ENCODE measurements around the gene FLT4. TPM values are rescaled to one million over a fixed set of nuclear protein-coding genes. Genes with fewer than 3 reads are reported as not detected.

Gene FLT4
- polyA plus RNA-seq, 1 donor (not counting 4 experiments of a cell fraction or from before 2014, with no cell fraction given) = not detected

DNA sequence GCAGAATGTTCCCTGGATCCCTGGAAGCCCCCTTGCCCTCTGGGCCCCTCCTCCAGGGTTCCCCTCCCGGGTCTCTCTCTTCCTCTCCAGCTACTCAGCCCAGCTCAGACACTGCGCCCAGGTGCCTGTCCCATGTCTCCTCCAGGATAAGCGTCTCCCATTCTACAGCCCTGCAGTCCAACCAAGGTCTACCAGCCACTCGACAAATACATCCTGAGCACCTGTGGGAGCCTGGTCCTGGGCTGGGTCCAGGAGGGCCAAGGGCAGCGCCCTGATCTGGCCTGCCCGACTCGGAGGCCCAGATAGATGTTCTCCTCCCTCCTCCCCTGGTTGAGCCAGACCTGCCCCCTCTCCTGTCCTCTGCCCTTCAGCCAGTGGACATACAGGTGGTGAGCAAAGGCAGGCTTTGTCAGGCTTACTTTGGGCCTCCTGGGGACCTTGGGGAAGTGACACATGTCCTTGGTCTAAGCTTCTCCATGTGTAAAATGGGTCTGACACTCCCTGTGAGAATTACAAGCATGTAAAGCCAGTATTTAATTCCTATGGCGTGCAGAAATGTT is 1.4 kb downstream of the FLT4 start:
- no peak overlapping the region for H2AFZ ChIP-seq (ENCODE audit: control insufficient read depth, low read length)
- no peaks in the 10 kb centered on the region for H3K79me2 ChIP-seq (ENCODE audit: control insufficient read depth, insufficient read depth, low read length)
- H3K4me3 ChIP-seq (ENCODE audit: control insufficient read depth in 2 of 3, extremely low read depth in 1 of 3, insufficient read depth in 2 of 3, low read depth in 1 of 3, low read length in 3 of 3) = no peak overlapping the region
- no peak overlapping the region for H3K9ac ChIP-seq (ENCODE audit: control insufficient read depth, extremely low read depth, insufficient read depth, low read length)
- no peak for DNase-seq (ENCODE audit: low read depth, low spot score)
- no peaks in the 10 kb centered on the region for H3K4me1 ChIP-seq (ENCODE audit: control insufficient read depth, extremely low read depth, insufficient read depth, low read length)
- no peaks in the 10 kb centered on the region for H3K9me1 ChIP-seq (ENCODE audit: control insufficient read depth, extremely low read depth, insufficient read depth, low read length)
- no peaks in the 10 kb centered on the region for H4K20me1 ChIP-seq (ENCODE audit: control insufficient read depth, extremely low read depth, insufficient read depth, low read length)
- H3K36me3 ChIP-seq (ENCODE audit: control insufficient read depth in 2 of 2, extremely low read depth in 1 of 2, insufficient read depth in 2 of 2, low read length in 2 of 2) = no peaks in the 10 kb centered on the region
- no peak for FAIRE-seq
- dilution Hi-C loops (cut with MboI; ENCODE audit: extremely low pct_ligation_motif_present, low sequenced_read_pairs) = no loop called here
- no peak for TF ChIP-seq EZH2 (IDR thresholded peaks at IDR 0.05; ENCODE audit: low read length)
- TF ChIP-seq, protein P1, sequence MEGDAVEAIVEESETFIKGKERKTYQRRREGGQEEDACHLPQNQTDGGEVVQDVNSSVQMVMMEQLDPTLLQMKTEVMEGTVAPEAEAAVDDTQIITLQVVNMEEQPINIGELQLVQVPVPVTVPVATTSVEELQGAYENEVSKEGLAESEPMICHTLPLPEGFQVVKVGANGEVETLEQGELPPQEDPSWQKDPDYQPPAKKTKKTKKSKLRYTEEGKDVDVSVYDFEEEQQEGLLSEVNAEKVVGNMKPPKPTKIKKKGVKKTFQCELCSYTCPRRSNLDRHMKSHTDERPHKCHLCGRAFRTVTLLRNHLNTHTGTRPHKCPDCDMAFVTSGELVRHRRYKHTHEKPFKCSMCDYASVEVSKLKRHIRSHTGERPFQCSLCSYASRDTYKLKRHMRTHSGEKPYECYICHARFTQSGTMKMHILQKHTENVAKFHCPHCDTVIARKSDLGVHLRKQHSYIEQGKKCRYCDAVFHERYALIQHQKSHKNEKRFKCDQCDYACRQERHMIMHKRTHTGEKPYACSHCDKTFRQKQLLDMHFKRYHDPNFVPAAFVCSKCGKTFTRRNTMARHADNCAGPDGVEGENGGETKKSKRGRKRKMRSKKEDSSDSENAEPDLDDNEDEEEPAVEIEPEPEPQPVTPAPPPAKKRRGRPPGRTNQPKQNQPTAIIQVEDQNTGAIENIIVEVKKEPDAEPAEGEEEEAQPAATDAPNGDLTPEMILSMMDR (optimal IDR thresholded peaks at IDR 0.05 in 1 of 3, IDR thresholded peaks at IDR 0.05 in 1 of 3, conservative IDR thresholded peaks at IDR 0.05 in 1 of 3; ENCODE audit: extremely low read depth in 1 of 3, insufficient read depth in 2 of 3, low read length in 3 of 3) = no peak
- peaks cover 41% of the 10 kb centered on the region for H3K27me3 ChIP-seq (ENCODE audit: control insufficient read depth, extremely low read depth, insufficient read depth, low read length)
- H3K27ac ChIP-seq (ENCODE audit: control insufficient read depth, insufficient read depth, low read length) = no peak overlapping the region
- H3K4me2 ChIP-seq (ENCODE audit: control insufficient read depth, extremely low read depth, insufficient read depth, low read depth, low read length) = no peak overlapping the region
- no peaks in the 10 kb centered on the region for H3K9me3 ChIP-seq (ENCODE audit: control insufficient read depth, low read depth, low read length)

DNA sequence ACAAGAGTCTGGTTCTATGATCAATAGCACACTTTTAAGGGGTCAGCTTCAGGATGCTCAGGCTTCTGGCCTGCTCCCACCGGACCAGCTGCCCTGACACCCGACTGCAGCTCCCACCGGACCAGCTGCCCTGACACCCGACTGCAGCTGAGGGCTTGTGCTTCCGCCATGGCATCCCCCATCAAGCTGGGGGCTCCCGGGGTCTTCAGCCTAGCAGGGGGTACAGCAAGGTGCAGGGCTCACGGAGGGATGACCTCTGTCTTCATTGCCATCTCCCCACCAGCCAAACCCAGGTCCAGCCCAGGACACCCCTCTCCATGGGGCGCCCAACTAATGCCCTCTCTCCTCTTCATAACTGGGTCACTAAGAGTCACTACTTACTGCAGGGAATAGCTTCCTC is 1.9 kb downstream of the FLT4 start:
- H3K4me3 ChIP-seq (ENCODE audit: control insufficient read depth in 2 of 3, extremely low read depth in 1 of 3, insufficient read depth in 2 of 3, low read depth in 1 of 3, low read length in 3 of 3) = no peak overlapping the region
- dilution Hi-C loops (cut with MboI; ENCODE audit: extremely low pct_ligation_motif_present, low sequenced_read_pairs) = no loop called here
- H3K36me3 ChIP-seq (ENCODE audit: control insufficient read depth in 2 of 2, extremely low read depth in 1 of 2, insufficient read depth in 2 of 2, low read length in 2 of 2) = no peaks in the 10 kb centered on the region
- no peaks in the 10 kb centered on the region for H3K9me3 ChIP-seq (ENCODE audit: control insufficient read depth, low read depth, low read length)
- H3K27ac ChIP-seq (ENCODE audit: control insufficient read depth, insufficient read depth, low read length) = no peak overlapping the region
- H2AFZ ChIP-seq (ENCODE audit: control insufficient read depth, low read length) = no peak overlapping the region
- peaks cover 41% of the 10 kb centered on the region for H3K27me3 ChIP-seq (ENCODE audit: control insufficient read depth, extremely low read depth, insufficient read depth, low read length)
- FAIRE-seq (no peak), DNase-seq (ENCODE audit: low read depth, low spot score) (no peak)
- H3K79me2 ChIP-seq (ENCODE audit: control insufficient read depth, insufficient read depth, low read length) = no peaks in the 10 kb centered on the region
- H3K9me1 ChIP-seq (ENCODE audit: control insufficient read depth, extremely low read depth, insufficient read depth, low read length) = no peaks in the 10 kb centered on the region
- no peaks in the 10 kb centered on the region for H4K20me1 ChIP-seq (ENCODE audit: control insufficient read depth, extremely low read depth, insufficient read depth, low read length)
- no peaks in the 10 kb centered on the region for H3K4me1 ChIP-seq (ENCODE audit: control insufficient read depth, extremely low read depth, insufficient read depth, low read length)
- H3K4me2 ChIP-seq (ENCODE audit: control insufficient read depth, extremely low read depth, insufficient read depth, low read depth, low read length) = no peak overlapping the region
- TF ChIP-seq EZH2 (IDR thresholded peaks at IDR 0.05; ENCODE audit: low read length) = no peak
- TF ChIP-seq, protein P1 (optimal IDR thresholded peaks at IDR 0.05 in 1 of 3, IDR thresholded peaks at IDR 0.05 in 1 of 3, conservative IDR thresholded peaks at IDR 0.05 in 1 of 3; ENCODE audit: extremely low read depth in 1 of 3, insufficient read depth in 2 of 3, low read length in 3 of 3) = no peak
- no peak overlapping the region for H3K9ac ChIP-seq (ENCODE audit: control insufficient read depth, extremely low read depth, insufficient read depth, low read length)
